ENCODE data around the gene SMARCA4.

- TF ChIP-seq GATA3 (IDR thresholded peaks at IDR 0.05; ENCODE audit: low read depth, low read length) (no peak), GATA2 (IDR thresholded peaks at IDR 0.05; ENCODE audit: low read depth, low read length) (no peak)
These were observed 32.9 kb upstream of the SMARCA4 start for GRCh38 chr19:10927730-10928562.

Measured in SH-SY5Y (cell line).